IPS DF 6.9 (cell line): ENCODE measurements around the gene GCG.

Experiments
- DNase-seq: peaks from one replicate; pipeline ENCODE4 v3.0.0-alpha.2; 2013; ENCODE audit warnings: low read depth, low spot score
- H3K27ac ChIP-seq: one replicate; pipeline ENCODE4 v1.5.1; 2013; ENCODE audit warnings: low read length, control low read depth
- H3K27me3 ChIP-seq: 2 replicates; pipeline ENCODE4 v1.6.1; 2013; ENCODE audit warnings: mild to moderate bottlenecking, low read length; ENCODE audit not compliant: control insufficient read depth, insufficient read depth
- H3K36me3 ChIP-seq: 2 replicates; pipeline ENCODE4 v1.6.1; 2013; ENCODE audit warnings: low read length; ENCODE audit not compliant: control insufficient read depth, insufficient read depth
- H3K4me1 ChIP-seq: 2 replicates; pipeline ENCODE4 v1.6.1; 2013; ENCODE audit warnings: low read length; ENCODE audit not compliant: control insufficient read depth, insufficient read depth
- H3K4me3 ChIP-seq: 2 replicates; pipeline ENCODE4 v1.5.1; 2013; ENCODE audit warnings: mild to moderate bottlenecking, low read length
- H3K9me3 ChIP-seq: 2 replicates; pipeline ENCODE4 v1.6.1; 2013; ENCODE audit warnings: low read length, inconsistent platforms; ENCODE audit not compliant: control insufficient read depth, insufficient read depth
- WGBS: extraction: QIAGEN DNeasy Blood & Tissue Kit; methylation state at CpG from one replicate; pipeline ENCODE4 v1.1.7; 2013; ENCODE audit warnings: mixed read lengths, missing lambda C conversion rate; ENCODE audit not compliant: insufficient read length, insufficient coverage; 5-methylcytosine and 5-hydroxymethylcytosine counted together

GCG gene

GRCh38 chr2:162106746-162107145 lies 45.3 kb downstream of the GCG start:
- Histone ChIP-seq H3K9me3 (no peaks in the 10 kb centered on the region), H3K4me3 (no peak overlapping the region), H3K27ac (no peak overlapping the region), H3K36me3 (no peaks in the 10 kb centered on the region), H3K4me1 (no peaks in the 10 kb centered on the region), H3K27me3 (no peaks in the 10 kb centered on the region)
- WGBS = no CpG with 5 or more reads among the region's 1 CpG
- no peak for DNase-seq

GRCh38 chr2:162106146-162106551 lies 45.9 kb downstream of the GCG start:
- H3K4me3 ChIP-seq = no peak overlapping the region
- no CpG with 5 or more reads among the region's 3 CpGs for WGBS
- H3K36me3 ChIP-seq = no peaks in the 10 kb centered on the region
- no peaks in the 10 kb centered on the region; the same call in 1 of the 2 replicates for H3K27me3 ChIP-seq
- H3K27ac ChIP-seq = no peak overlapping the region
- H3K4me1 ChIP-seq = no peaks in the 10 kb centered on the region
- H3K9me3 ChIP-seq = no peaks in the 10 kb centered on the region
- DNase-seq = no peak

- no peak overlapping the region for H3K27ac ChIP-seq
- H3K9me3 ChIP-seq = no peaks in the 10 kb centered on the region
- no peak overlapping the region for H3K4me3 ChIP-seq
- DNase-seq = no peak
- no CpG with 5 or more reads among the region's 3 CpGs for WGBS
- no peaks in the 10 kb centered on the region; the same call in 1 of the 2 replicates for H3K27me3 ChIP-seq
- H3K4me1 ChIP-seq = no peaks in the 10 kb centered on the region
- no peaks in the 10 kb centered on the region for H3K36me3 ChIP-seq
These were observed 48.5 kb downstream of the GCG start for GRCh38 chr2:162103443-162104009.

- Histone ChIP-seq H3K36me3 (no peaks in the 10 kb centered on the region), H3K27ac (no peak overlapping the region), H3K9me3 (no peaks in the 10 kb centered on the region), H3K4me3 (no peak overlapping the region), H3K4me1 (no peaks in the 10 kb centered on the region), H3K27me3 (no peaks in the 10 kb centered on the region; the same call in 1 of the 2 replicates)
- no CpG with 5 or more reads among the region's 1 CpG for WGBS
- DNase-seq = no peak
These were observed 51.5 kb downstream of the GCG start for GRCh38 chr2:162100579-162100978.

GRCh38 chr2:162099836-162100235 lies 52.2 kb downstream of the GCG start:
- WGBS = no CpG with 5 or more reads among the region's 5 CpGs
- Histone ChIP-seq H3K36me3 (no peaks in the 10 kb centered on the region), H3K4me3 (no peak overlapping the region), H3K9me3 (no peaks in the 10 kb centered on the region), H3K27ac (no peak overlapping the region), H3K27me3 (no peaks in the 10 kb centered on the region; the same call in 1 of the 2 replicates), H3K4me1 (no peaks in the 10 kb centered on the region)
- DNase-seq = no peak
